GM12891 (cell line): Measurements from ENCODE around the gene B3GNT9.
A peak's percentile ranks its signal among the peaks of the same experiment; 100 is the strongest.

Experiments
- DNase-seq: peaks from one replicate; pipeline ENCODE4 v3.0.0; 2011; ENCODE audit warnings: low spot score; ENCODE audit not compliant: insufficient read length
- FAIRE-seq: peaks from 2 replicates; lab custom pipeline; 2011; peaks lifted over from hg19 to GRCh38; lab: Jason Lieb, UNC
- PAX5 ChIP-seq: IDR thresholded peaks from 2 replicates; pipeline ENCODE4 v1.6.1; 2011; ENCODE audit warnings: low read length, moderate library complexity, mild to moderate bottlenecking; ENCODE audit not compliant: insufficient read depth, severe bottlenecking
- POLR2A ChIP-seq: IDR thresholded peaks from 2 replicates; pipeline ENCODE4 v1.6.1; 2011; ENCODE audit warnings: low read depth, low read length, control low read depth
- POLR2AphosphoS5 ChIP-seq: IDR thresholded peaks from 2 replicates; pipeline ENCODE4 v1.6.1; 2011; ENCODE audit warnings: low read depth, low read length, control low read depth
- POU2F2 ChIP-seq: IDR thresholded peaks from 2 replicates; pipeline ENCODE4 v1.6.1; 2011; ENCODE audit warnings: low read depth, mild to moderate bottlenecking, control low read depth, low read length, moderate library complexity
- SPI1 ChIP-seq: IDR thresholded peaks from 2 replicates; pipeline ENCODE4 v1.6.1; 2011; ENCODE audit warnings: low read depth, low read length, control low read depth
- TAF1 ChIP-seq: IDR thresholded peaks from 2 replicates; pipeline ENCODE4 v1.6.1; 2011; ENCODE audit warnings: low read depth, low read length, control low read depth

Gene B3GNT9

GRCh38 chr16:67170949-67171649, 20.3 kb upstream of the B3GNT9 start:
- no peak for DNase-seq
- FAIRE-seq, result no peak
- TF ChIP-seq POLR2A (no peak), PAX5 (no peak), TAF1 (no peak), POU2F2 (no peak), POLR2AphosphoS5 (no peak), SPI1 (no peak)

GRCh38 chr16:67170168-67170948, 19.6 kb upstream of the B3GNT9 start, which contains the start of gene NOL3:
Gene NOL3 (plus strand): TSS chr16:67170538.
- FAIRE-seq, result no peak
- DNase-seq, result no peak
- TF ChIP-seq POLR2AphosphoS5 (no peak), POLR2A (no peak)

- DNase-seq, result no peak
- TF ChIP-seq POLR2AphosphoS5, result no peak
- no peak for TF ChIP-seq SPI1
- TF ChIP-seq POLR2A, result no peak
- TF ChIP-seq POU2F2, result no peak
- TF ChIP-seq TAF1, result no peak
- TF ChIP-seq PAX5, result no peak
- FAIRE-seq, result no peak
Observed at GRCh38 chr16:67169642-67170167, 18.9 kb upstream of the B3GNT9 start.

- FAIRE-seq (no peak), DNase-seq (no peak)
- TF ChIP-seq SPI1 (no peak), PAX5 (no peak)
Observed at GRCh38 chr16:67169011-67169451, 18.2 kb upstream of the B3GNT9 start.

GRCh38 chr16:67167588-67167987, 16.8 kb upstream of the B3GNT9 start:
- DNase-seq (no peak), FAIRE-seq (no peak)
- no peak for TF ChIP-seq POLR2AphosphoS5
- no peak for TF ChIP-seq PAX5
- no peak for TF ChIP-seq SPI1
- TF ChIP-seq POLR2A, result no peak
- no peak for TF ChIP-seq TAF1
- no peak for TF ChIP-seq POU2F2

GRCh38 chr16:67166598-67167168, 15.9 kb upstream of the B3GNT9 start:
- no peak for TF ChIP-seq PAX5
- TF ChIP-seq POU2F2, result no peak
- TF ChIP-seq SPI1, result no peak
- no peak for TF ChIP-seq TAF1
- TF ChIP-seq POLR2AphosphoS5, result no peak
- no peak for TF ChIP-seq POLR2A
- no peak for DNase-seq
- FAIRE-seq, result no peak

- no peak for TF ChIP-seq POLR2A
- no peak for TF ChIP-seq POU2F2
- no peak for TF ChIP-seq PAX5
- no peak for TF ChIP-seq SPI1
- TF ChIP-seq POLR2AphosphoS5, result no peak
- no peak for TF ChIP-seq TAF1
- FAIRE-seq (no peak), DNase-seq (no peak)
Observed at GRCh38 chr16:67166110-67166547, 15.3 kb upstream of the B3GNT9 start.

DNA sequence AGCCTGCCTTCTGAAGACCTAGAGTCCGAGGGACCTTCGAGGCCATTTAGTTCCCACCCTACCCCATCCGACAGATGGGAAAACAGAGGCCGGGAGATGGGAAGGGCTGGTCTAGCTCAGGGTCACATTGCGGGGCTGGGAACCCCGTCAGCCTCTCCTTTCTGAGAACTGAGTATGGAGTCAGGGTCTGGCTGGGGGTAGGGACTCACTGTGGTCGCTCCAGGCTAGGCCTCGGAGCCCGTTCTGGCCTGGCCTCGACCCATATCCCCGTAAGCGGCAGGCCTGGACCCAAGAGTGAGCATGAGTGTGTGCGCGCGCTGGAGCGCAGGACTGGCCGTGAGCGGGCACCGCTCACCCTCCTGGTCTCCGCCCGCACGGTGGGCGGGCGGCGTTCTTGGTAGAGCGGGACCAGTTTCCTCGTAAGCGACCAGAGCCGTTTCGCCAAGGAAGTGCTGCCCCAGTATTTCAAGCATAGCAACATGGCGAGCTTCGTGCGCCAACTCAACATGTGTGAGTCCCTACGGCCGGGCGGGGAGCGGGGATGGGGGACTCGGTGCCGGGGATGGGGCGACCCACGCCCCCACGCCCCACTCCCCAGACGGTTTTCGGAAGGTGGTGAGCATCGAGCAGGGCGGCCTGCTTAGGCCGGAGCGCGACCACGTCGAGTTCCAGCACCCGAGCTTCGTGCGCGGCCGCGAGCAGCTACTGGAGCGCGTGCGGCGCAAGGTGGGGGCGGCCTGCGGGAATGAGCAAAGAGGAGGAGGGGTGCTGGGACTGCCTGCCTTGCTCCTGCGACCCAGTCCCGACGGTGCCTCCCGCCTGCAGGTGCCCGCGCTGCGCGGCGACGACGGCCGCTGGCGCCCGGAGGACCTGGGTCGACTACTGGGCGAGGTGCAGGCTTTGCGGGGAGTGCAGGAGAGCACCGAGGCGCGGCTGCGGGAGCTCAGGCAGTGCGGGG, 14.6 kb upstream of the B3GNT9 start:
- FAIRE-seq, result peak; percentile 57
- no peak for DNase-seq

GRCh38 chr16:67164599-67165061, 13.8 kb upstream of the B3GNT9 start, which contains the start of gene HSF4:
Gene HSF4 (plus strand): TSS chr16:67164745. CDS start chr16:67164812, 67 bp downstream.
- no peak for TF ChIP-seq SPI1
- TF ChIP-seq TAF1, result no peak
- TF ChIP-seq POU2F2, result no peak
- DNase-seq (no peak), FAIRE-seq (peak; percentile 20)

More for the DNA sequence above, 14.6 kb upstream of the B3GNT9 start:
- TF ChIP-seq TAF1 (no peak), SPI1 (no peak), POLR2AphosphoS5 (no peak), POLR2A (no peak), PAX5 (no peak), POU2F2 (no peak)
